GM19467 (cell line): ENCODE data around the gene KIF26A.

ENCODE experiments used
- ATAC-seq: cut with Tn5 transposase; IDR thresholded peaks from one replicate; pipeline ENCODE4 v1.9.1; 2021; ENCODE audit warnings: mild to moderate bottlenecking, moderate library complexity; ENCODE audit not compliant: unreplicated experiment

KIF26A gene

GRCh38 chr14:104175041-104175440, 36.7 kb downstream of the KIF26A start:
- no peak for ATAC-seq

- no peak for ATAC-seq
Measured at GRCh38 chr14:104175811-104176210, 37.4 kb downstream of the KIF26A start.

DNA sequence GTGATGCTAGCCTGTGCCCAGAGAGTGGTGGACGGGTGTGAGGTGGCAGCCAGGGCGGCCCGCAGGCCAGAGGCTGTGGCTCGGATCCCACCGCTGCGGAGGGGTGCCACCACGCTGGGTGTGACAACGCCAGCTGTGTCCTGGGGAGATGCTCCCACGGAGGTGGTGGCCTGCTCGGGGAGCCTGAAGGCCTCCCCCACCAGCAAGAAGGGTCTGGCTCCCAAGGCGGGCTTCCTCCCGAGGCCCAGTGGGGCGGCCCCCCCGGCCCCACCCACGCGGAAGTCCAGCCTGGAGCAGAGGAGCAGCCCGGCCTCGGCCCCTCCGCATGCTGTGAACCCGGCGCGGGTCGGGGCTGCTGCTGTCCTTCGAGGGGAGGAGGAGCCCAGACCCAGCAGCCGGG, 38.2 kb downstream of the KIF26A start:
- no peak for ATAC-seq

GRCh38 chr14:104177411-104177810, 39.0 kb downstream of the KIF26A start:
- no peak for ATAC-seq

DNA sequence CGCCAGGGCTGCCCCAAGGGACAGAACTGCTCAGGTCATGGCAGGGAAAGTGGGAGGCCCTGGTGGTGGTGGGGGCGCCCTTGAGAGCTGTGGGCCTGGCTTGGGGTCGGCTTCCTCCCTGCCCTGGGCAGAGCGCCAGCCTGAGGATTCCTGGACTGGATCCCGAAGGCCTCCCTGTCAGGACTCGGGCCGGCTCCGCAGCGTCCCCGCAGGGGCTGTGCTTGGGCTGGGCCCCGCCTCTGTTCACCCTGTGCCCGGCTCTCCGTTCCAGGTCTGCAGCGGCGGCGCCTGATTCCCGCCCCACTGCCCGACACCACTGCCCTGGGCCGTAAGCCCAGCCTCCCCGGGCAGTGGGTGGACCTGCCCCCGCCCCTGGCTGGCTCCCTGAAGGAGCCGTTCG, 39.9 kb downstream of the KIF26A start:
- ATAC-seq: no peak

GRCh38 chr14:104179126-104179525, 40.7 kb downstream of the KIF26A start:
- ATAC-seq: no peak

- ATAC-seq: no peak
Measured at GRCh38 chr14:104179564-104180129, 41.3 kb downstream of the KIF26A start.

DNA sequence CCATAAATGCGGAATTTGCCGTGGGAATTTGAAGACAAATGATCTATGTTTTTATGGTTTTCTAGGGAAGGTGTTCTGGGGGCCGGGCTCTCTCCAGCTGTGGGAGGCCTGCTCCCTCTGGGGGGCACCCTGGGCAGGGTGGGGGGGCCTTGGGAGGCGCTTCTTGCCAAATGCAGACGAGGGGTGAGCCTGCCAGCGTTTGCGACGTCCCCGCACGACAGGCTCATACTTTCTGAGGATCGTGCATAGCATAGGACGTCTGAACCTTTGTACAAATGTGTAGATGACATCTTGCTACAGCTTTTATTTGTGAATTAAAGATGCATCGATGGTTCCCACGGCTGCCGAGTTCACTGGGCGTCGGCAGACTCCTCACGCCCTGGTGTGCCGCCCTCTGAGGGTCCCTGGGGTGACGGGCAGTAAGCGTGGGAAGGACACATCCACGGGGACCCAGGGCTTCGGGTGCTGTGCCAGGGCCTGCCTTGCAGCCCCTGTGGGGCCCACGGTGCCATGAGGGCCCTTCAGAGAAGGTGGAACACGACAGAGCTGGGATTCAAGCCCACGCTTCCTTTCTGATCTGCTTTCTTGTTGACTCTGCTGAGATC, 42.3 kb downstream of the KIF26A start:
- no peak for ATAC-seq

DNA sequence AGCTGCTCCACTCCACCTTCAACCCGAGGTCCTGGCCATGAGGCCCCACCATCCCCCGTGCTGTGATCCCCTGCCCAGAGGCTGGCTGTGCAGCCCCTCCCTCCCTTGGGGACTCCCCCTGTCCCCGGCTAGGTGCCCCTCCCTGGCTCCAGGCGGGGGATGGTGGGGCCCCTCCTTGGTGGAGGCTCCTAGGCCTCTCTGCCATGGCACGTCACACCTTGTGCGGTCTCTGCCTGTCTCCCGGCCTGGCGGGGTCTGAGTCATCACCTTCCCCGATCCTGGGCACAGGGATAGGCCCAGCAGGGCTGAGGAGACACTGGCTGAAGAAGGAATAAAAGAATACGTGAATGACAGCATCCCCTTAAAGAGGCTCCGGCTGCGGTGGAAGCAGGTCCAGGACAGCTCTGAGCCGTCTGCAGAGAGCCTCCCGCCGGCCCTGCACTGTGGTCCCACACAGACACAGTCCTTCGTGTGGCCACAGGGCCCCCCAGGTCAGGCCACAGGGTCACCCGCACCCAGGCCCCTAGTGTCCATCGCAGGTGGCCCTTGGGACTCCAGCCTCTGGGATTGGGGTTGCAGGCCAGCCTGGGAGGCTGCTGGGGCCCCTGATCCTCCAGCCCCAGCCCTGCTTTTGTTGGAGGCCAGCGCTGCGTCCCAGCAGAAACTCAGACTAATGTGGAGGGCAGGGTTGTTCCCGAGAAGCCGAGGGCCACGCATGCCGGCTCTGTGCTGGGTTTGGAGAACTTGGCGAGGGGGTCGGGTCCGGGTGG, 43.6 kb downstream of the KIF26A start:
- no peak for ATAC-seq

DNA sequence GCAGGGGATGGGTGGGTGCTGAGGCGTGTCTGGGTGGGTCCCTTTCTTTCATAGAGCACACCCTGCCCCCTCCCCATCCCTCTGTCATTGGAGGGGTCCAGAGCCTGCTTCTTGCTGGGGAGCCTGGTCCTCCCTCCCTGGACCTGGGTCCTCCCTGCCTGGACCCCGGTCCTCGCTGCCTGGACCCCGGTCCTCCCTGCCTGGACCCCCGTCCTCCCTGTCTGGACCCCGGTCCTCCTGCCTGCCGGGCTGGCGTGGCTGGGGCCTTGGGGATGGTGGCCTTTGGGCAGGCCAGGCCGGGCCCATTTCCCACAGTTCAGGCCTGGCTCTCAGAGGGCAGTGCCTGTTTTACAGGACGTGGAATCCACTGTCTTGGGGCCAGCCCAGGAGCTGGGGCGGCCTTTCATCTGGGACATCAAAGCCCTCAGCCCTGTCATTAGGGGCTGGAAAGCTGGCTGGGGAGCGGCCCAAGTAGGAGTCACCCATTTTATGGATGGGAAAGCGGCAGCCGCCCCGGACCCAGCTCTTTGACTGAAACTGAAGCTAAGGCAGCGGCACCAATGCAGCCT, 44.6 kb downstream of the KIF26A start:
- ATAC-seq: no peak

DNA sequence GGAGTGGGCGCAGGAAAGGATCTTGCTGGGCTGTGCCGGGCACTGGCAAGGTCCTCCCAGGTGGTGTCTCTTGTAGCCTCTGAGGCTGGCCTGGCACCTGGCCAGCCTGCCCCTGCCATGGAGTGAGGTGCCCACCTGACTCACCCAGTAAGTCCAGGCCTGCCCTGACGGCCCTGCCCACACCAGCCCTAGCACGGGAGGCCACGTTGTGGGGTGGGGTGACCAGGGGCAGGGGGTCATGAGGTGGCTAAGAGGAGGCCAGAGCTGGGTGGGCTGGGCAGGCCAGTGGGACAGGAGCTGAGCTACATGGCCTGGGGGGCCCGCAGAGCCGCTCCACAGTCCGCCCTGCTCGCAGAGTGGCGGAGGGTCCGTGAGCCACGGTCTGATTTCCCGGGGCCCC, 45.4 kb downstream of the KIF26A start:
- ATAC-seq: no peak

- ATAC-seq: no peak
Measured at GRCh38 chr14:104184506-104184905, 46.1 kb downstream of the KIF26A start.

DNA sequence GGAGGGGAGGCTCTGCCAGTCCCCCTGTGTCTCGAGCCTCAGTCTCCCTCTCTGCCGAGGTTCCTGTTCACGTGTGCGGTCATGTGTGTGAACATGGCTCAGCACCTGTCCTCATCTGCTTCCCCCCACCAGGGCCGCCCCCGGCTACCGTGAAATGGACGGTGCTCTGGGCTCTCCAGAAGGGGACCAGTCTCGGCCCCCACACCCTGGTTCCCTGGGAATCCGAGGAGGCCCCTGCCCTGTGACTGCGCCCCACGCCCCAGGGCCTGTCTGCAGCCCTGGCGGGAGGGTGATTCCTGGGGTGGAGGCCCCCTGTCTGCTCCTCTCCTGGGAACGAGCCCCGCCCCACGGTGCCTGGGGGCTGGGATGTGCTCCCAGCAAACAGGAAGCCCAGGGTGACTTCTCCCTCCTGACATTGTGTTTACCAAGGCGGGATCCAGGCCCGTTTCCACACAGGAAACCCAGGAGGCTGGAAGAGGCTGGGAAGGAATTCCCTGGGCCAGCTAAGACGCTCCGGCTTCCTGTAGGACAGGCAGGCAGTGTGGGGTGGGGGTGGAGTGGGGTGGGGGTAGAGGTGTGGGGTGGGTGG, 46.6 kb downstream of the KIF26A start:
- no peak for ATAC-seq

DNA sequence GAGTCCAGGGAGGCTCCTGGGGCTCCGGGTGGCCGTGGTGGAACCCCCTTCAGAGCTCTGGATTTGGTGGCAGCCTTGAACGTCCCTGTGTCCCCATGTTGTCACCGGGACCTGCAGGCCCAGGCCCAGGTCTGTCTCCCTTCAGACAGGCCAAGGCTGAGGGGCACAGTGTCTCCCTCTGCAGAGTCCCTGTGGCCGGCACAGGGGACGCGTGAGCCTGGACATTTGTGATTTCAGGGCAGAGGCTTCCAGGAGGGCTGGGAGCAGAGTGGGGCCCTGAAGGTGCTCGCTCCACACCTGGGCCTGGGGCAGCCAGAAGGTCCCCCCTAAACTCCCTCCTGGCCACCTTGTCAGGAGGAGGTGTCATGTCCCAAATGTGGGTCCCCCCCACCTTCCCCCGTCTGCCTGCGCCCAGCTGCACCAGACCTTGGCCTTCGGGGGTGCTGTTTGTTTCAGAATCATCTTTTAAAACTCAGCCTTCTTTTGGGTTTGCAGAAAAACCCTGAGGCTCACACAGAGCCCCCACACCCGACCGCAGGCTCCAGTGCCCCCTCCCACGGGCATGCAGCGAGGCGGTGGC, 47.6 kb downstream of the KIF26A start:
- no peak for ATAC-seq

- no peak for ATAC-seq
Measured at GRCh38 chr14:104186575-104186974, 48.2 kb downstream of the KIF26A start.

DNA sequence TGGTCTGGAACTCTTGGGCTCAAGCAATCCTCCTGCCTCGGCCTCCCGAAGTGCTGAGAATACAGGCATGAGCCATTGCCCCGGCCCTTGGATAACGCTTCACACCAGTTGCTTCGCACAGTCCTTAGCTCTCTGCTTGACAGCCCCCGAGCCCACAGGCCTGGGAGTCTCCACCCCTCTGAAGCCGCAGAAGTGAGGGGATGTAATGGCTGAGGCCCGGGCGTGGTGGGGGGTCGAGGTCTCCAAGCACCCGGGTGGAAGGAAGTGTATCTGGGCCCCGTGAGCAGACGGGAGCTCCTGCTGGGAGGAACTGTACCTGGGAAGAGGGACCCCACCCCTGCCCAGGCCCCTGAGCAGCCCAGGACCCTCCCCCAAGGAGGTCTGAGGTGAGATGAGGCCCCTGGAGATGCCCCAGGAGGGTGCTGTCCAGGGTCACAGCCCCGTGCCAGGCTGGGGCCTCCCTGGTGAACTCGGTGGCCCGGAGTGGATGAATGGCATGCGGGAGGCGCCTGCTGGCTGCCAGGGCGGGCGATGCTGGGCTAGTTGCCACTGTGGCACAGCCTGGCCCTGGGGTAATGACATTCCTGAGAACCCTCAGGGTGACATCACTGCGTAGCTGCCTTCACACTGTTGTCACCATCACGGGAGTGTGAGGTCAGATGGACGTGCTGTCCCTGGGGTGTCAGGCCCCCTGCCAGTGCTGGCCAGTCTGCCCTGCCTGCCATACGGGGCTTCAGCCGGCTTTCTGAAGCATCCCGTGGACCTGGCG, 48.9 kb downstream of the KIF26A start:
- ATAC-seq: no peak

DNA sequence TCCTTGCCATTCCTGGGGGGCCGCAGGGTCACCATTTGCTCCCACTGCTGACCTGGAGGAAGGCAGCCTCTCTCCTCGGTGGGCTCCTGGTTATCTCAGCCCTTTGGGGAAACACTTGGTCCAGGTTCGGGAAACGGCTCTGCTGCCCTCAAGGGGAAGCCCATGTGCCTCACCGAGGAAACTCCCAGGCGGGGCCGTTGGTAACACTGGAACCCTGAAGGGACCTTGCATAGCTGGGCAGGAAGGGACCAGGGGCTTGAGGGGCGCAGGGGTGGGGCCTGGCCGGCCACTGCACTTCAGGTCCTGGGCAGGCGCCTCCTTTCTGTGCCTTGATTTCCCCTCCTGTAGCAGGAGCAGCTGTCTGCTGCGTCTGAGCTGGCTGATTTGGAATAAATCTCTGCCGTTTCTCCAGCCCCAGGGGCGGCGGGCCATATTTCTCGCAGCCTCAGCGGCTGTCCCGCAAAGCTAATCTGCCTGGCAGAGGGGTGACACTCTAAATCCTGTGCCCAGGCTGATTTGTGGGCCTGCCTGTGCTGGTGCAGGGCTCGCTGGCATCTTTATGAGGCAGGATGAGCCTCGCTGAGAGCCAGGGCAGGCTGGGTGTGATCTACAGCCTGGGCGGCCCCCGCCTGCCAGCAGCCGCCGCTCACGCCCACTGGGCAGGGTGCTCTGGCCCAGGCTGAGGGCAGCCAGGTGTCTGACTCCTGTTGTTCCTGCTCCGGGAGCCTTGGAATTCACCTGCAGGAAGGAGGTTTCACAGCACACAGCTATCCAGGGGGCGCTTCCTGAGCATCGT, 49.7 kb downstream of the KIF26A start:
- ATAC-seq: no peak

GRCh38 chr14:104188727-104189400, 50.5 kb downstream of the KIF26A start:
- no peak for ATAC-seq

DNA sequence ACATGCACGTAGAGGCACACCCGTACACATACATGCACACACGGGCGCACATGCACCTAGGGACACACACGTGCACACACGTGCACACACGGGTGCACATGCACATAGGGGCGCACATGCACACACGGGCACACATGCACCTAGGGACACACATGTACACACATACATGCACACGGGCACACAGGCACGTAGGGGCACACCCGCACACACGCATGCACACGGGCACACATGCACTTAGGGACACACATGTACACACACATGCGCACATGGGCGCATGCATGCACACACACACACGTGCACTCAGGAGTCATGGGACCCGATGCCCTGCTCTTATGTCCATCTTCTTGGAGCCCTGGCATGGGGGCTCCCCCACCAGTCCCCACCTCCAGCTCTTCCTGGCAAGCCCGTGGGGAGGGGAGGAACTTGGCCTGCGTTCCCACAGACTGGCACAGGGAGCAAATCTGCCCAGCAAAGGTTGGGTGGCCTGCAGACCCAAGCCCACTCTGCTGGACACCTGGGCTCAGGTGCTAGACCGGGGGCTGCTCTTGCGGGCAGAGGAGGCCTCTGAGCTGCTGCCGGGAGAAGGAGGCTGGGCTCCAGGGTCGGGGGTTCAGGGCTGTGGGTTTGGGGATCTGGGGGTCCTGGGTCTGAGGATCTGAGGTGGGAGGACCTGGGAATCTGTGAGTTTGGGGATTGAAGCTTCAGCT, 51.4 kb downstream of the KIF26A start:
- ATAC-seq: no peak
